ENCODE measurements around the gene ZFYVE28.
A peak's percentile ranks its signal among the peaks of the same experiment; 100 is the strongest.
"Not testable (repeated sequence)": the region's sequence is repeated elsewhere in the genome, so short reads cannot be mapped to it uniquely, and the experiment has no call there.

Gene ZFYVE28

DNA sequence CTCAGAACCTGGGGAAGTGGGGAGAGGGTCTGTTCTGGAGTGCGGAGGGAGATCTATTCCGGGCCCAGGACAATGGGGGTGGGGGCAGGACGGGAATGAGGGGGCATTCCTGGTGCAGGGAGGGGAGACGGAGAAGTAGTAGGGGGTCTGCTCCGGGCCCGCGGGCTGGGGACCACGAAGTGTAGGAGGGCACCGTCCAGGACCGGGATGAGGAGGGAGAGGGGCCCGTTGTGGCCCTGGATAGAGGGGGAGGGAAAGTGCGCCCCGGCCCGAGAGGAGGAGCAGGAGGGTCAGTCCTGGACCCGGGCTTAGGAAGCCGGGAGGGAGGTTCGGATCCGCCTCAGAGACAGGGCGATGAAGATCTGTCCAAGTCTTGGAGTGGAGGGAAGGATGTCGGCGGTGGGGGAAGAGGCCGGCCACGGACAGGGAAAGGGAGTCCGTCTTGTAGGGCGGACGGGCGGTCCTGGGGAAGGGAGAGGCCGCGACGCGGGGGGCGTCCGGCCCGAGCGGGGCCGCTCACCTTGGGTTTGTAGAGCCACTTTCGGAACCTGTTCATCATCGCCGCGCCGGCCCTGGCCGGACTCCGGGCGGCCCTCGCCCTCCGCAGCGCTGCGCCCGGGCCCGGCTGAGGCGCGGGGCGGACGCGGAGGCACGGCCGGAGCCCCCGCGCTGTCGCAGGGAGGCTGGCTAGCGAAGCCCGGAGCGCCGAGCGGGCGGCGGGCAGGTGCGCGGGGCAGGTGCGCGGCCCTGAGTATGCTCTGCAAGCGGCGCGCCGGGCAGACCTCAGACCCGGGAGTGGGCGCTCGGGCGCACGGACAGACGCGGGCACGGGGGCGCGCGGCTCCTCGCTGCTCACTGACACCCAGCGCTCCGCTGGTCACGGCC lies at the start of gene ZFYVE28:
ZFYVE28 (minus strand) TSS at position 881 of the 885 bp plus-strand sequence; CDS start at position 559, 322 bp downstream.
- Mint-ChIP-seq H3K4me1 (peaks cover 28 to 51% of the 10 kb centered on the region in 2 donors), H3K27ac (peak within 1 kb of the TSS; percentile 95), H3K27me3 (peaks cover 57 to 60% of the 10 kb centered on the region in 2 donors), H3K9me3 (no peaks in the 10 kb centered on the region), H3K36me3 (no peaks in the 10 kb centered on the region), H3K4me3 (peak within 1 kb of the TSS; percentile 89 to 95)
- no peak for DNase-seq
- peak in 1 of 2 donors; percentile 18 for ATAC-seq (replicated peaks)

- not testable (repeated sequence) for H3K36me3 Mint-ChIP-seq; DNase-seq; ATAC-seq (replicated peaks); H3K9me3 Mint-ChIP-seq; H3K4me3 Mint-ChIP-seq; H3K27ac Mint-ChIP-seq
- peaks cover 25 to 38% of the 10 kb centered on the region in 2 donors for H3K4me1 Mint-ChIP-seq
- H3K27me3 Mint-ChIP-seq = peaks cover 15 to 20% of the 10 kb centered on the region in 2 donors
Observed at GRCh38 chr4:2465544-2465943, 47.1 kb upstream of the ZFYVE28 start.

DNA sequence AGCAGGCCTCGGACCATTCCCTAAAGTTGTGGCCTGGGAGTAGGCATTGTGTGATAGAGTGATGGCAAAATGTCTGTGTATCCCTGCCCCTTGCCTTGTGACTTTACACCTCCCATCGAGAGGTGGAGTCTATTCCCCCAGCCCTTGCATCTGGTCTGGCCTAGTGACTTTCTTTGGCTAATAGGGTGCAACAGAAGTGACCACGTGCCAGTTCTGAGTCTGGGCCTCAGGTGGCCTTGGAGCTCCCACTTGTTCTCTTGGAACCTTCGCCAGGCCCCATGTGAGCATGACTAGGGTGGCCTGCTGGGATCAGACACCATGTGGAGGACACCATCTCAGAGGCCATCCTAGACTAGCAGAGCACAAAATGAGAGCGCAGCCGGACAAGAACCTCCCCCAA lies 46.6 kb upstream of the ZFYVE28 start:
- H3K27me3 Mint-ChIP-seq = peaks cover 15 to 25% of the 10 kb centered on the region in 2 donors
- no peak overlapping the region for H3K4me3 Mint-ChIP-seq
- no peak for DNase-seq
- peaks cover 1 to 8% of the 10 kb centered on the region in 2 donors for H3K36me3 Mint-ChIP-seq
- H3K27ac Mint-ChIP-seq = no peak overlapping the region
- ATAC-seq (replicated peaks) = no peak
- no peaks in the 10 kb centered on the region for H3K9me3 Mint-ChIP-seq
- H3K4me1 Mint-ChIP-seq = peaks cover 23 to 33% of the 10 kb centered on the region in 2 donors

GRCh38 chr4:2462992-2463762 lies 44.7 kb upstream of the ZFYVE28 start:
- peak overlapping the region; percentile 42 for H3K27ac Mint-ChIP-seq
- H3K9me3 Mint-ChIP-seq = no peaks in the 10 kb centered on the region
- peaks cover 19 to 27% of the 10 kb centered on the region in 2 donors for H3K4me1 Mint-ChIP-seq
- H3K27me3 Mint-ChIP-seq = peaks cover 15 to 34% of the 10 kb centered on the region in 2 donors
- no peaks in the 10 kb centered on the region for H3K36me3 Mint-ChIP-seq
- DNase-seq (no peak), ATAC-seq (replicated peaks) (no peak)
- peak overlapping the region; percentile 71 to 80 for H3K4me3 Mint-ChIP-seq

DNA sequence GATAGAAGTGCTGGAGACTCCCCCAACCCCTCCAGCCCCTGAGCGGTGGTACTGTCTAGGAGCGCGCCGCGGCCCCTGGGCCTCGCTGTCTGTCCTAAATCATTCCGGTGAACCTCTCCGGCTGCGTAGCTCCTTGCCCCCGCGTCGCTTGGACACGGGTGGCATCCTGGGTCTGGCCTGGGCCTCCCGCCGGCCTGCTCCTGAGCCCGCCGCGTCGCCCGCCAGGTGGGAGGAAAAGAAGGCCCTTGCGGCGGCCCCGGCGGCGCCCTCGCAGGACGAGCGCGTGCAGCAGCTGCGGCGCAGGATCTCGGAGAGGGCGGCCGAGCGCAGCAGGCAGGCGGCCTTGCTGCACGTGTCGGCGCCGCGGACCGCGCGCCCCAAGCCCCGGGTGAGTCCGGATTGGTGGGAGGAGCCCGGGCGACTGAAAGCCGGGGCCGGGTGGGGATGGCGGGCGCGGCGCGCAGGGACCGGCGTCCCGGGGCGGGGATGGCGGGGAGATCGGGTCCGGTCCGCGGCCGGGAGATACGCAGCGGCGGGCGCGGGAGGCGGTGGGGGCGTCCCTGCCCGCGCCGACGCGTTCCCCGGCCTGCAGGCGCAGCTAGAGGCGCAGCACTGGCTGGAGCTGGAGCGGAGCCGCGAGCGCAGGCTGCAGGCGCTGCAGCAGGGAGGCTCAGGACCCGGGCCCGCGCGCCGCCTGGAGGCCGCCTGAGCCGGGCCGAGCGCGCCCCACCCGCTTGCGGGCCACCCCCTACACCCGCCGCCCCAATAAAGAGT lies 44.0 kb upstream of the ZFYVE28 start:
- DNase-seq (peak; percentile 47), ATAC-seq (replicated peaks) (peak; percentile 96 to 98)
- peak overlapping the region; percentile 79 to 80 for H3K4me3 Mint-ChIP-seq
- H3K36me3 Mint-ChIP-seq = no peaks in the 10 kb centered on the region
- no peak overlapping the region for H3K27ac Mint-ChIP-seq
- no peaks in the 10 kb centered on the region for H3K9me3 Mint-ChIP-seq
- H3K4me1 Mint-ChIP-seq = peaks cover 14 to 21% of the 10 kb centered on the region in 2 donors
- peaks cover 15 to 34% of the 10 kb centered on the region in 2 donors for H3K27me3 Mint-ChIP-seq

- Mint-ChIP-seq H3K4me1 (peaks cover 14 to 21% of the 10 kb centered on the region in 2 donors), H3K36me3 (no peaks in the 10 kb centered on the region), H3K27me3 (peaks cover 15 to 34% of the 10 kb centered on the region in 2 donors), H3K4me3 (peak overlapping the region; percentile 79 to 80), H3K9me3 (no peaks in the 10 kb centered on the region), H3K27ac (peak overlapping the region; percentile 52)
- DNase-seq (no peak), ATAC-seq (replicated peaks) (no peak)
Observed at GRCh38 chr4:2461246-2461960, 43.0 kb upstream of the ZFYVE28 start.

GRCh38 chr4:2459589-2460349 lies 41.3 kb upstream of the ZFYVE28 start:
- H3K27me3 Mint-ChIP-seq = peaks cover 15 to 34% of the 10 kb centered on the region in 2 donors

DNA sequence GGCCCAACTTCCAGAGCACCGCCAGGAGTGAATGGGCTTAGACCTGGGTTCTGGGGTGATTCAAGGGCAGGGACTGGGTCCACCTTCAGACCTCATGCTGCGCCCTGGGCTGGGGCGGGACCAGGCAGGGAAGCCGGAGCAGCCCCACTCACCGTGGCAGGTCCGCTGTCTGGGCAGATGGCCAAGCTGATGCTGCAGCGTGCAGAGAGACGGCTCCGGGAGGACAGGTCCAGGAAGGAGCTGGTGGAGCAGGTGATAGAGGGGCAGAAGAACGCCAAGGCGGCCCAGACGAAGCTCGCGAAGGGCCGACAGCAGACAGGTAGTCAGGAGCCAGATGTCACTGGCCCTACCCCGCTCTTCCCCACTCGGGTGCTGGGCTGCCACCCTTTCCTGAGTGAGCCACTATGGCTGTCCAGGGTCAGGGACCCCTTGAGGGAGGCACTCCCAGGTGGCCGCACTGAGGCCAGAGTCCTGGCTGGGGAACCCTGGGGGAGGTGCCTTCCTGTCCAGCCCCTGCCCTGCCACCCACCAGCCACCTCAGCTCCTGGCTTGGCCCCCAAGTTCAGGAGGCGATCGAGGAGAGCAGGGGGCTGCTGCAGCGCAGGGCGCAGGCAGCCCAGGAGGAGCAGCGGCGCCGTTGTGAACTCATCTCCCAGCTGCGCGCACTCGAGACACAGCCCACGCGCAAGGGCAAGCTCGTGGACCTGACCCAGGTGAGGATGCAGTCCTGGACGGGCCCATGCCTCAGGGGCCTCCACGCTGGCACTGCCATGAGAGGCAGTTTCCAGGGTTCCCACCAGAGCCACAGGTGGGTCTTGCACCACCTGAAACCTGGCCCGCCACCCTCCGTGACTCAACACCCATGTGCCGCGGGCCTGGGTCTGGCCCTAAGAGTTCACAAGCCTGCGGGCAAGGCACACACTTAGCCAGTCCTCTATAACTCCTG lies 40.4 kb upstream of the ZFYVE28 start:
- Mint-ChIP-seq H3K27ac (no peak overlapping the region), H3K4me1 (peaks cover 14 to 21% of the 10 kb centered on the region in 2 donors), H3K9me3 (no peaks in the 10 kb centered on the region), H3K27me3 (peaks cover 14 to 34% of the 10 kb centered on the region in 2 donors), H3K36me3 (no peaks in the 10 kb centered on the region), H3K4me3 (no peak overlapping the region)
- ATAC-seq (replicated peaks) (no peak), DNase-seq (no peak)

More at GRCh38 chr4:2459589-2460349, 41.3 kb upstream of the ZFYVE28 start:
- H3K4me3 Mint-ChIP-seq = no peak overlapping the region
- peaks cover 14 to 21% of the 10 kb centered on the region in 2 donors for H3K4me1 Mint-ChIP-seq
- H3K36me3 Mint-ChIP-seq = no peaks in the 10 kb centered on the region
- no peak for ATAC-seq (replicated peaks)
- no peak overlapping the region for H3K27ac Mint-ChIP-seq
- DNase-seq = no peak
- no peaks in the 10 kb centered on the region for H3K9me3 Mint-ChIP-seq

GRCh38 chr4:2457481-2458295 lies 39.2 kb upstream of the ZFYVE28 start:
- no peaks in the 10 kb centered on the region for H3K36me3 Mint-ChIP-seq
- H3K27me3 Mint-ChIP-seq = peaks cover 11 to 27% of the 10 kb centered on the region in 2 donors
- no peak overlapping the region for H3K4me3 Mint-ChIP-seq
- no peak for ATAC-seq (replicated peaks)
- peaks cover 6 to 11% of the 10 kb centered on the region in 2 donors for H3K4me1 Mint-ChIP-seq
- no peak overlapping the region for H3K27ac Mint-ChIP-seq
- no peak for DNase-seq
- H3K9me3 Mint-ChIP-seq = no peaks in the 10 kb centered on the region

GRCh38 chr4:2451821-2452785 lies 33.7 kb upstream of the ZFYVE28 start:
- Mint-ChIP-seq H3K27me3 (no peaks in the 10 kb centered on the region), H3K27ac (no peak overlapping the region), H3K4me1 (no peaks in the 10 kb centered on the region), H3K9me3 (no peaks in the 10 kb centered on the region), H3K36me3 (no peaks in the 10 kb centered on the region), H3K4me3 (no peak overlapping the region)
- ATAC-seq (replicated peaks) = no peak
- DNase-seq = no peak
